Measurements from ENCODE around the gene ARHGAP30. TPM values are rescaled to one million over a fixed set of nuclear protein-coding genes. Genes with fewer than 3 reads are reported as not detected.

ARHGAP30 gene
- total RNA-seq, 1 experiment from 2014 or later: 0.36 TPM

DNA sequence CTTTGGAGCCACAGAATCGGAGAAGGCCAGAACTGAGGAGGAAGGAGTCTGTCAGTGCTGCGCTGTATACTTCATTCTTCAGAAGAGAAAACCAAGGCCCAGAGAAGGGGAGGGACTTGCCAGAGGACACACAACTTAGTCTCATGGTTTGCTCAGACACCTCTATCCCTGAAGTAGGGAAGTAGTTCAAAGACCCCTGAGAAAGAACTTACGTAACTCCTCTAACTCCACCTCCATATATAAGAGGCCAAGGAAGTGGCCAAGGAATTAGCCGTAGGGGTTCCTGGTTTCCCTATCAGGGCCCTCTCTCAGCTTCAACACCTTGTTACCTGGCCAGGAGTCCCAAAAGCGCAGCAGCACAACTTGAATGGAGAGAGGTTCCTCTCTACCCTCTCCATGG lies 20.2 kb upstream of the ARHGAP30 start:
- Histone ChIP-seq H3K27ac (ENCODE audit: low read length) (no peak overlapping the region), H3K4me3 (ENCODE audit: low read depth in 2 of 2, low read length in 2 of 2) (no peak overlapping the region), H3K36me3 (ENCODE audit: control insufficient read depth, insufficient read depth, low read length) (no peaks in the 10 kb centered on the region), H3K27me3 (ENCODE audit: control insufficient read depth, insufficient read depth, low read length) (no peaks in the 10 kb centered on the region), H3K9me3 (ENCODE audit: control insufficient read depth, insufficient read depth, low read depth, low read length) (no peaks in the 10 kb centered on the region), H3K4me1 (ENCODE audit: control insufficient read depth, insufficient read depth, low read length) (no peaks in the 10 kb centered on the region)
- CTCF ChIA-PET: no interaction called here
- POLR2A ChIA-PET: no interaction called here
- no peak for ATAC-seq
- in situ Hi-C loops (cut with HindIII; ENCODE audit: low pct_unique_long_range_greater_than_20kb, low sequenced_read_pairs) (no loop called here), intact Hi-C loops (cut with micrococcal nuclease; ENCODE audit: unreplicated experiment) (no loop called here)
- no peak for TF ChIP-seq TCF7L2 (IDR thresholded peaks at IDR 0.05; ENCODE audit: low read depth, low read length)
- no peak for TF ChIP-seq POLR2AphosphoS5 (IDR thresholded peaks at IDR 0.05; ENCODE audit: low read depth, low read length)
- no peak for TF ChIP-seq REST (IDR thresholded peaks at IDR 0.05; ENCODE audit: insufficient read depth in 1 of 2, low read depth in 2 of 2, low read length in 1 of 2)
- TF ChIP-seq SIN3A (IDR thresholded peaks at IDR 0.05; ENCODE audit: borderline replicate concordance, insufficient read depth, low read depth, low read length): no peak
- TF ChIP-seq CTCF (IDR thresholded peaks at IDR 0.05): no peak
- BruUV-seq (replicated peaks): no TSS peak
- DNase-seq (ENCODE audit: low read depth, low spot score): no peak

- ATAC-seq (no peak), DNase-seq (ENCODE audit: low read depth, low spot score) (no peak)
- H3K4me3 ChIP-seq (ENCODE audit: low read depth in 2 of 2, low read length in 2 of 2): no peak within 1 kb of the TSS
- BruUV-seq (replicated peaks): no TSS peak
- in situ Hi-C loops (cut with HindIII; ENCODE audit: low pct_unique_long_range_greater_than_20kb, low sequenced_read_pairs) (no loop called here), intact Hi-C loops (cut with micrococcal nuclease; ENCODE audit: unreplicated experiment) (no loop called here)
- no peaks in the 10 kb centered on the region for H3K9me3 ChIP-seq (ENCODE audit: control insufficient read depth, insufficient read depth, low read depth, low read length)
- no peaks in the 10 kb centered on the region for H3K36me3 ChIP-seq (ENCODE audit: control insufficient read depth, insufficient read depth, low read length)
- no peaks in the 10 kb centered on the region for H3K27me3 ChIP-seq (ENCODE audit: control insufficient read depth, insufficient read depth, low read length)
- TF ChIP-seq TCF7L2 (IDR thresholded peaks at IDR 0.05; ENCODE audit: low read depth, low read length) (no peak), SIN3A (IDR thresholded peaks at IDR 0.05; ENCODE audit: borderline replicate concordance, insufficient read depth, low read depth, low read length) (no peak), CTCF (IDR thresholded peaks at IDR 0.05) (no peak), REST (IDR thresholded peaks at IDR 0.05; ENCODE audit: insufficient read depth in 1 of 2, low read depth in 2 of 2, low read length in 1 of 2) (no peak), POLR2AphosphoS5 (IDR thresholded peaks at IDR 0.05; ENCODE audit: low read depth, low read length) (no peak)
- CTCF ChIA-PET: interaction anchor here (0.5 to 0.7 kb wide), 2 partner anchors 38 to 92 kb away, joined by 3 read pairs; no protein-coding TSS in a partner anchor
- H3K4me1 ChIP-seq (ENCODE audit: control insufficient read depth, insufficient read depth, low read length): no peaks in the 10 kb centered on the region
- H3K27ac ChIP-seq (ENCODE audit: low read length): no peak within 1 kb of the TSS
- POLR2A ChIA-PET: no interaction called here
Observed at GRCh38 chr1:161089251-161089924, 19.7 kb upstream of the ARHGAP30 start, which contains the start of gene NECTIN4. NECTIN4 (minus strand) TSS chr1:161089558; CDS start chr1:161089296, 262 bp downstream.

All from Panc1 (cell line).